CD4-positive, alpha-beta T cell (primary cell): ENCODE data around the gene STRA8. TPM values are rescaled to one million over a fixed set of nuclear protein-coding genes. Genes with fewer than 3 reads are reported as not detected.

ENCODE experiments used
- ATAC-seq: fragments of 200-7000 bp; cut with Tn5 transposase; one replicate; pipeline ENCODE4 v1.10.0; 2022; ENCODE audit warnings: mild to moderate bottlenecking; ENCODE audit not compliant: poor library complexity
- CTCF ChIA-PET: fragments of 350-600 bp; sonication (Branson Sonifier 250); formaldehyde crosslinking; loops from one replicate; lab custom pipeline; 2021; ENCODE audit warnings: antibody characterized with exemption, inconsistent platforms; lab: Charles Lee
- POLR2A ChIA-PET: fragments of 350-600 bp; sonication (Branson Sonifier 250); formaldehyde crosslinking; loops from one replicate; lab custom pipeline; 2021; ENCODE audit warnings: antibody characterized with exemption, inconsistent platforms; lab: Charles Lee
- DNase-seq, 14 experiments: peaks; one replicate each; pipeline ENCODE4 v3.0.0-alpha.2; 2013 to 2020; ENCODE audit warnings: mixed read lengths in 2 of 14
- H3K27ac ChIP-seq, 2 donors: one replicate each; pipeline versions ENCODE4 v1.5.1 to v1.7.0; 2013; ENCODE audit warnings: low read length in 2 of 2, low read depth in 1 of 2, mild to moderate bottlenecking in 1 of 2
- H3K27me3 ChIP-seq, 2 experiments: 1 replicate in 1 of 2; 2 replicates in 1 of 2; pipeline versions ENCODE4 v1.6.1 to v1.7.0; 2013; ENCODE audit warnings: low read length in 2 of 2, control low read depth in 1 of 2, mild to moderate bottlenecking in 1 of 2, moderate library complexity in 1 of 2; ENCODE audit not compliant: insufficient read depth in 2 of 2, control insufficient read depth in 1 of 2
- H3K36me3 ChIP-seq: one replicate; pipeline ENCODE4 v1.6.1; 2013; ENCODE audit warnings: low read length, control low read depth; ENCODE audit not compliant: insufficient read depth
- H3K4me1 ChIP-seq: one replicate; pipeline ENCODE4 v1.6.1; 2013; ENCODE audit warnings: low read length, control low read depth; ENCODE audit not compliant: insufficient read depth
- H3K4me3 ChIP-seq: one replicate; pipeline ENCODE4 v1.5.1; 2013; ENCODE audit warnings: mild to moderate bottlenecking, low read length, moderate library complexity
- H3K9me3 ChIP-seq, 2 experiments: 1 replicate in 1 of 2; 2 replicates in 1 of 2; pipeline versions ENCODE4 v1.6.1 to v1.7.0; 2013; ENCODE audit warnings: low read length in 2 of 2, mild to moderate bottlenecking in 2 of 2, control low read depth in 1 of 2, moderate library complexity in 1 of 2; ENCODE audit not compliant: control insufficient read depth in 1 of 2, insufficient read depth in 1 of 2
- H3K27ac Mint-ChIP-seq: one replicate; pipeline ENCODE4 v1.8.0; 2020; ENCODE audit warnings: mixed read lengths
- H3K27me3 Mint-ChIP-seq: one replicate; pipeline ENCODE4 v1.8.0; 2021; ENCODE audit warnings: mixed read lengths
- H3K36me3 Mint-ChIP-seq: one replicate; pipeline ENCODE4 v1.8.0; 2021; ENCODE audit warnings: low read depth, mixed read lengths
- H3K4me1 Mint-ChIP-seq: one replicate; pipeline ENCODE4 v1.8.0; 2021; ENCODE audit warnings: low read depth, mixed read lengths
- H3K4me3 Mint-ChIP-seq: one replicate; pipeline ENCODE4 v1.8.0; 2020; ENCODE audit warnings: mild to moderate bottlenecking, mixed read lengths
- H3K9me3 Mint-ChIP-seq: one replicate; pipeline ENCODE4 v1.8.0; 2020; ENCODE audit warnings: mixed read lengths
- intact Hi-C, 2 experiments: fragments of 100-400 bp; cut with DNase I in 1 of 2; cut with micrococcal nuclease in 1 of 2; formaldehyde crosslinking; loops; one replicate each; pipeline versions ENCODE4 v1.15.1 to v1.9.0; 2023 to 2025; cut with DNase I, micrococcal nuclease
- total RNA-seq, 174 experiments: library from RNA in 2 of 174; stranded (reverse) in 2 of 174; gene quantifications; one replicate each; pipeline ENCODE4 v1.2.3 and lab custom pipeline; 2021 to 2026
- TF ChIP-seq, protein P1 (sequence below): fragments of 200-600 bp; IDR thresholded peaks from one replicate; pipeline ENCODE4 v1.8.0; 2022; ENCODE audit warnings: antibody characterized with exemption, mild to moderate bottlenecking

The STRA8 gene
- total RNA-seq, 2 experiments from 2014 or later: not detected

DNA sequence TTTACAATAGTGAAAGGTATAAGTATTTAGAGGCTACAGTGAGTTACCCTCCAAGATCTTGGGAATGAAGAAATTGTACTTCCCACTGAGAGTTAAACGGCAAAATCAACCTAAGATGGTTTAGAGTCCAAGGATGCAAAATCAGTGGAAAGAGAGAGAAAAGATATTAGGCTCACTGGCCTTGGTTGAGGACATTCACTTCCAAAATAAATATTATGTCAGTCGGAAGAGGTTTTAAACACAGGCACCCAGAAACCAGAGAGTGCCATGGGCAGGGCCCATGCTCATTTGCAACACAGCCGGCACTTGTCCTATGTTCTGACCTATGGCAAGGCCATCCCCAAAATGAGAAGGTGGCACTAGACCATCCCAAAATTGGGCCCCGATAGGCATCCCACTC lies 18.5 kb upstream of the STRA8 start:
- Histone ChIP-seq H3K36me3 (no peaks in the 10 kb centered on the region), H3K9me3 (no peaks in the 10 kb centered on the region), H3K4me3 (no peak overlapping the region), H3K4me1 (peaks cover 15% of the 10 kb centered on the region), H3K27me3 (no peaks in the 10 kb centered on the region), H3K27ac (no peak overlapping the region)
- Mint-ChIP-seq H3K27me3 (no peaks in the 10 kb centered on the region), H3K27ac (no peak overlapping the region), H3K36me3 (peaks cover 4% of the 10 kb centered on the region), H3K9me3 (no peaks in the 10 kb centered on the region), H3K4me3 (no peak overlapping the region), H3K4me1 (peaks cover 16% of the 10 kb centered on the region)
- TF ChIP-seq, protein P1, sequence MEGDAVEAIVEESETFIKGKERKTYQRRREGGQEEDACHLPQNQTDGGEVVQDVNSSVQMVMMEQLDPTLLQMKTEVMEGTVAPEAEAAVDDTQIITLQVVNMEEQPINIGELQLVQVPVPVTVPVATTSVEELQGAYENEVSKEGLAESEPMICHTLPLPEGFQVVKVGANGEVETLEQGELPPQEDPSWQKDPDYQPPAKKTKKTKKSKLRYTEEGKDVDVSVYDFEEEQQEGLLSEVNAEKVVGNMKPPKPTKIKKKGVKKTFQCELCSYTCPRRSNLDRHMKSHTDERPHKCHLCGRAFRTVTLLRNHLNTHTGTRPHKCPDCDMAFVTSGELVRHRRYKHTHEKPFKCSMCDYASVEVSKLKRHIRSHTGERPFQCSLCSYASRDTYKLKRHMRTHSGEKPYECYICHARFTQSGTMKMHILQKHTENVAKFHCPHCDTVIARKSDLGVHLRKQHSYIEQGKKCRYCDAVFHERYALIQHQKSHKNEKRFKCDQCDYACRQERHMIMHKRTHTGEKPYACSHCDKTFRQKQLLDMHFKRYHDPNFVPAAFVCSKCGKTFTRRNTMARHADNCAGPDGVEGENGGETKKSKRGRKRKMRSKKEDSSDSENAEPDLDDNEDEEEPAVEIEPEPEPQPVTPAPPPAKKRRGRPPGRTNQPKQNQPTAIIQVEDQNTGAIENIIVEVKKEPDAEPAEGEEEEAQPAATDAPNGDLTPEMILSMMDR: no peak
- CTCF ChIA-PET: no interaction called here
- POLR2A ChIA-PET: no interaction called here
- DNase-seq (no peak), ATAC-seq (no peak)
- intact Hi-C loops: no loop called here

DNA sequence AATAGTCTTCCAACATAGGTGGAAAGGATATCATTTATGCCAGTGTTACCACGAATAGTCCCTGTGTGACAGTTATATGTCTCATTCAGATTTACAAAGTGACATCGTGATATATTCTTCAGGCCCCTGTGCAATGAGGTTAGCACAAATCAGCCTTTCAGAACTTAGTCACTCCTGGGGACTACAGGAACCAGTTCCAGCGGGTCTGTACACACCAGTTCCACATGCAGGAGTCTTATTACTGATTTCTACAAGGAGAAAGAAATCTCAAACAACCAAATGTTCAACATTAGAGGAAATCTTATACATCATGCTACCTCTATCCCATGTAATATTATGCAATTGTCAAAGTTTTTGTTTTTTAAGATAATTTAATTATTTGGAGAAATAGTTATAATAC lies 17.9 kb upstream of the STRA8 start:
- Mint-ChIP-seq H3K27ac (no peak overlapping the region), H3K36me3 (peaks cover 4% of the 10 kb centered on the region), H3K9me3 (no peaks in the 10 kb centered on the region), H3K4me1 (peaks cover 11% of the 10 kb centered on the region), H3K27me3 (no peaks in the 10 kb centered on the region), H3K4me3 (no peak overlapping the region)
- DNase-seq (no peak), ATAC-seq (no peak)
- H3K27ac ChIP-seq: no peak overlapping the region
- TF ChIP-seq, protein P1: no peak
- intact Hi-C loops: no loop called here
- POLR2A ChIA-PET: no interaction called here
- H3K27me3 ChIP-seq: no peaks in the 10 kb centered on the region
- H3K9me3 ChIP-seq: no peaks in the 10 kb centered on the region
- H3K4me3 ChIP-seq: no peak overlapping the region
- CTCF ChIA-PET: no interaction called here
- H3K36me3 ChIP-seq: no peaks in the 10 kb centered on the region
- peaks cover 10% of the 10 kb centered on the region for H3K4me1 ChIP-seq

DNA sequence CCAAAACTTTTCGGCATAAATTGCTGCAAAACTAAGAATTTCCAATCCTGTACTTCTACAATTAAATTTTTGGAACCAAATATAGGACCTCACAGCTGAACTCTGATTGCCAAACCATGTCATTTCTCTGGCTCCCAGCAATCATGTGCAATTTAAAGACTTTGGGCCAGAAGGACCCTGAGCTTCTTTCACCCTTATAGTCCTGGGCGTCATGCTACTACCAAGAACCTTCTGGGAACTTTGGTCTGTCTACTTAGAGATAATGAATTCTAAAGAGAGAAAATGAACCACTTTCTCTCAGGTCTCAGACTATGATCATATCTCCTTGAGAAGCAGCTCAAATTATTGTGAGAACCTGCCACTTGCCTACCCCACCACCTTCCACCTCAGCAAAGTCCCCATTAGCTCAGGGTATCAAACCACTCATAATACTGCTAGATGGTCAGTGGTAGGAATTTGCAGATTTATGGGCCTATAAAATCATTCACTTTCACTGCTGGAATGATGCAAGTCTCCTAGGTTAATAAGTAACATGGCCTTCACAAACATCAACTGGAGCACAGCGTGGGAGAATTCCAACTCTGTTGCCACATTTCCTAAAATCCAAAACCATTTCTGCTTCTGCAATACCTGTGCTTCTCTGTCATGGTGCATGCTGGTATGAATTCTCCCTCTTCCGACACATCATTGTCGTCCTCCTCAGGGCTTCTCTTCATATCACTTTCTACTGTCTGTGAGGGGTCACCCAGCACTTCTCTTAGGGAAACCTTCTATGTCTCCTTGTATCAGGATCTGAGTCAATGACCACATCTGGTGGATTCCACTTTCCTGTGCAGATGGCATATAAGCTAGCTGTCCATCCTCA lies 15.8 kb upstream of the STRA8 start:
- TF ChIP-seq, protein P1: no peak
- H3K36me3 Mint-ChIP-seq: no peaks in the 10 kb centered on the region
- Histone ChIP-seq H3K27ac (no peak overlapping the region), H3K27me3 (no peaks in the 10 kb centered on the region), H3K36me3 (no peaks in the 10 kb centered on the region), H3K4me1 (no peaks in the 10 kb centered on the region), H3K4me3 (no peak overlapping the region), H3K9me3 (no peaks in the 10 kb centered on the region)
- CTCF ChIA-PET: no interaction called here
- H3K4me3 Mint-ChIP-seq: no peak overlapping the region
- intact Hi-C loops: no loop called here
- H3K27ac Mint-ChIP-seq: no peak overlapping the region
- ATAC-seq (no peak), DNase-seq (no peak)
- POLR2A ChIA-PET: interaction anchor here (0.9 kb wide), 1 partner anchor 70 kb away, joined by 4 read pairs; the partner anchor contains the start of gene TMEM140
- no peaks in the 10 kb centered on the region for H3K9me3 Mint-ChIP-seq
- H3K4me1 Mint-ChIP-seq: no peaks in the 10 kb centered on the region
- H3K27me3 Mint-ChIP-seq: no peaks in the 10 kb centered on the region
